D721Med (cell line): ENCODE results near the gene NT5C3B.

ENCODE experiments used
- DNase-seq: peaks from one replicate; pipeline ENCODE4 v3.0.0; 2011; ENCODE audit warnings: low spot score; ENCODE audit not compliant: insufficient read length
- FAIRE-seq: peaks from 2 replicates; lab custom pipeline; 2011; peaks lifted over from hg19 to GRCh38; lab: Jason Lieb, UNC
- CTCF ChIP-seq: IDR thresholded peaks from 2 replicates; pipeline ENCODE4 v1.5.1; 2012; ENCODE audit warnings: mild to moderate bottlenecking, control low read depth; ENCODE audit not compliant: insufficient read depth; ENCODE audit errors: missing control alignments

NT5C3B gene

DNA sequence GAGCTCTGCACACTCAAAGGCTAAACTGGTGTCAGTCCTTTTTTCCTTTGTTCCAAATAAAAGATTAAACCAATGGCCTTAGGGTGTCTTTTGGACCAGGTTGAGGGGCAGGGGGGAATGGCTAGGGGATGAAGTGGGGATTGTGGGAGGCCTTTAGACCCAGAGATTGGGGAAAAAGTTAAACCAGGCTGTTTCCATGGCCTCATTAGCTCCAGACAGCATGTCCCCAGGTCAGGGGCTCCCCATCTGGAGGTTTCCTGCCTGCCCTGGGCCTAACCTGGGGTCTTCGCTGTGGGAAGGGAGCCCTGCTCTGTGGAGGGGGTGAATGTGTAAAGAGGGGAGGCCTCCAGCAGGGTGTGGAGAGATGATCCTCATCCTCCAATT is 12.9 kb downstream of the NT5C3B start:
- TF ChIP-seq CTCF: no peak
- no peak for DNase-seq
- FAIRE-seq: no peak

DNA sequence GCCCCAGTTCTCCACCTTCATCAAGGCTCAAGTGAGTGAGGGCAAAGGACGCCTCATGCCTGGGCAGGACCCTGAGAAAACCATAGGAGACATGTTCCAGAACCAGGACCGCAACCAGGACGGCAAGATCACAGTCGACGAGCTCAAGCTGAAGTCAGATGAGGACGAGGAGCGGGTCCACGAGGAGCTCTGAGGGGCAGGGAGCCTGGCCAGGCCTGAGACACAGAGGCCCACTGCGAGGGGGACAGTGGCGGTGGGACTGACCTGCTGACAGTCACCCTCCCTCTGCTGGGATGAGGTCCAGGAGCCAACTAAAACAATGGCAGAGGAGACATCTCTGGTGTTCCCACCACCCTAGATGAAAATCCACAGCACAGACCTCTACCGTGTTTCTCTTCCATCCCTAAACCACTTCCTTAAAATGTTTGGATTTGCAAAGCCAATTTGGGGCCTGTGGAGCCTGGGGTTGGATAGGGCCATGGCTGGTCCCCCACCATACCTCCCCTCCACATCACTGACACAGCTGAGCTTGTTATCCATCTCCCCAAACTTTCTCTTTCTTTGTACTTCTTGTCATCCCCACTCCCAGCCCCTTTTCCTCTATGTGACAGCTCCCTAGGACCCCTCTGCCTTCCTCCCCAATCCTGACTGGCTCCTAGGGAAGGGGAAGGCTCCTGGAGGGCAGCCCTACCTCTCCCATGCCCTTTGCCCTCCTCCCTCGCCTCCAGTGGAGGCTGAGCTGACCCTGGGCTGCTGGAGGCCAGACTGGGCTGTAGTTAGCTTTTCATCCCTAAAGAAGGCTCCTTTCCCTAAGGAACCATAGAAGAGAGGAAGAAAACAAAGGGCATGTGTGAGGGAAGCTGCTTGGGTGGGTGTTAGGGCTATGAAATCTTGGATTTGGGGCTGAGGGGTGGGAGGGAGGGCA is 13.6 kb downstream of the NT5C3B start:
- no peak for TF ChIP-seq CTCF
- FAIRE-seq (no peak), DNase-seq (no peak)

DNA sequence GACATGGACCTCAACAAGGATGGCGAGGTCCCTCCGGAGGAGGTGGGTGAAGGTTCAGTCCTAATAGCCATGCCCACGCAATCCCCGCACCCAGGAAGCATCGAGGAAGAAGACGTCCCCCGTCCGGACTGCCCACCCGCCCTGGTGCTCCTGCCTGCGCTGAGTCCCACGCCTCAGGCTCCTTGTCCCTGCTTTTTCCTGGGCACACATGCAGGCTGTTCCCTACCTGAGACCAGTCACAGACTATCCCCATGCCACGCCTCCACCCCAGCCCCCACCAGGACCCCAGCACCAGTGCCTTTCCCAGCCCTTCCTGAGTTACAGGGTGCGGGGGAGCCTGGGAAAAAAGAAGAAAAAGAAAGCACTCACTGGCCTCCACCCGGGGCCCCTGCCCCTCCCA is 14.3 kb downstream of the NT5C3B start:
- no peak for TF ChIP-seq CTCF
- no peak for FAIRE-seq
- DNase-seq: no peak

- TF ChIP-seq CTCF: no peak
- FAIRE-seq (no peak), DNase-seq (no peak)
These were observed 18.0 kb downstream of the NT5C3B start for GRCh38 chr17:41818024-41818423.

DNA sequence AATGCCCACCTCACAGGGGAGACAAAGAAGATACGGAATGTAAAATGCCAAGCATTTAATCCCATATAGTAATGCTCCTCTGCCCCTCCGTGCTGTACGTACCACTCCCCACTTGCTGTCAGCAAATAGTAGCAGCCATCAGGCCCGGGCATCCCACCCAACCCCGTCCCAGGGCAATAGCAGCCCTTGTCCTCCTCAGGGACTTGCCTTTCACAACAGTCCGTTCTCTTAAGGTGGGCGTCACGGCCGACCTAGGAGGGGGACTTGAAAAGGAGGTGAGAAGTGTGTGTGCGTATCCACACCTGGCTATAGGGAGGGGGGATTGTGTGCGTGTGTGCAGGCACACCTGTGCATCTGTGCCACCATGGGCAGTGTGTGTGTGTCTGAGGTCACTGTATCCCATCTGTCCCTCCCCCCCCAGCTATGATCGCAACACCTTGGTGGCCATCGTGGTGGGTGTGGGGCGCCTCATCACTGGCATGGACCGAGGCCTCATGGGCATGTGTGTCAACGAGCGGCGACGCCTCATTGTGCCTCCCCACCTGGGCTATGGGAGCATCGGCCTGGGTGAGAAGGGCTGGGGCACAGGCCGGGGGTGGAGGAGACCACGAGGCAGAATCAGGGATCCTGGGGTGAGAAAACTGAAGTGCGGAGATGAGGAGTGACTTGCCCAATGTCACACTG is 19.3 kb downstream of the NT5C3B start:
- FAIRE-seq: no peak
- no peak for TF ChIP-seq CTCF
- DNase-seq: no peak

- FAIRE-seq (no peak), DNase-seq (no peak)
- no peak for TF ChIP-seq CTCF
These were observed 21.8 kb downstream of the NT5C3B start for GRCh38 chr17:41814195-41814594.
